Body of pancreas (tissue), 4 donors: ENCODE results near the gene MROH2A. TPM values are rescaled to one million over a fixed set of nuclear protein-coding genes. Genes with fewer than 3 reads are reported as not detected.
"Not testable (repeated sequence)": the region's sequence is repeated elsewhere in the genome, so short reads cannot be mapped to it uniquely, and the experiment has no call there.

ENCODE experiments used
- ATAC-seq: fragments of 150-250 bp; one replicate; pipeline ENCODE4 v1.9.1; 2016
- DNase-seq, 4 donors: peaks; one replicate each; pipeline ENCODE4 v3.0.0-alpha.2; 2019
- H3K27ac ChIP-seq, 4 donors: fragments of 200-600 bp; sonication (generic); 1 replicate in 3 of 4; 2 replicates in 1 of 4; pipeline versions ENCODE4 v1.5.1 to v1.6.1; 2016 to 2019; ENCODE audit warnings: mild to moderate bottlenecking in 1 of 4, mixed read lengths in 1 of 4, moderate library complexity in 1 of 4
- H3K27me3 ChIP-seq, 2 donors: fragments of 200-600 bp; sonication (generic); one replicate each; pipeline ENCODE4 v1.6.0; 2016; ENCODE audit warnings: mild to moderate bottlenecking in 1 of 2
- H3K36me3 ChIP-seq, 2 donors: fragments of 200-600 bp; sonication (generic); replicated peaks in 1 of 2; 2 replicates each; pipeline ENCODE4 v1.5.1; 2016; ENCODE audit warnings: low read depth in 2 of 2; ENCODE audit not compliant: insufficient read depth in 1 of 2
- H3K4me1 ChIP-seq: fragments of 200-600 bp; sonication (generic); one replicate; pipeline ENCODE4 v1.6.0; 2016
- H3K4me3 ChIP-seq, 2 donors: fragments of 200-600 bp; sonication (generic); 1 replicate in 1 of 2; 2 replicates in 1 of 2; pipeline ENCODE4 v1.5.1; 2016 to 2019
- H3K9me3 ChIP-seq, 3 donors: fragments of 200-600 bp; sonication (generic); 1 replicate in 2 of 3; 2 replicates in 1 of 3; pipeline ENCODE4 v1.5.1; 2016
- CTCF ChIP-seq, 7 experiments: fragments of 450-650 bp in 4 of 7; fragments of 200-600 bp in 3 of 7; sonication (generic) in 3 of 7; IDR thresholded peaks; one replicate each; pipeline ENCODE4 v1.5.1; 2016 to 2019; ENCODE audit warnings: antibody characterized with exemption in 7 of 7
- POLR2A ChIP-seq, 3 donors: fragments of 450-650 bp; IDR thresholded peaks; one replicate each; pipeline ENCODE4 v1.6.1; 2016; ENCODE audit warnings: antibody characterized with exemption in 3 of 3, mild to moderate bottlenecking in 2 of 3
- WGBS, 2 donors: methylation state at CpG; one replicate each; pipeline ENCODE4 v1.1.5; 2017; 5-methylcytosine and 5-hydroxymethylcytosine counted together
- intact Hi-C: fragments of 100-400 bp; cut with DNase I; formaldehyde crosslinking; loops from one replicate; pipeline ENCODE4 v1.15.1; 2023
- total RNA-seq, 2 donors: library from RNA; depleted of rRNA; stranded (reverse); fragments of >200 nt; gene quantifications; one replicate each; pipeline ENCODE4 v1.1.0, GENCODE V29; 2016

MROH2A gene
- total RNA-seq: not detected

- 51 to 68% methylated on average over 2 of the region's 2 CpGs for WGBS, 2 donors
- intact Hi-C loops: no loop called here
- no peak for ATAC-seq
- DNase-seq: no peak
- TF ChIP-seq POLR2A (IDR thresholded peaks at IDR 0.05): no peak
- no peak for TF ChIP-seq CTCF (IDR thresholded peaks at IDR 0.05)
- Histone ChIP-seq H3K9me3 (peaks cover 0 to 21% (median 0%) of the 10 kb centered on the region in 3 donors), H3K27ac (no peak within 1 kb of the TSS), H3K4me3 (no peak within 1 kb of the TSS), H3K27me3 (no peaks in the 10 kb centered on the region), H3K4me1 (no peaks in the 10 kb centered on the region), H3K36me3 (no peaks in the 10 kb centered on the region)
Measured at GRCh38 chr2:233778030-233778429, at the start of gene MROH2A. Gene MROH2A (plus strand): TSS chr2:233778330. CDS start chr2:233779359, 1,029 bp downstream.

- no peak for TF ChIP-seq CTCF (IDR thresholded peaks at IDR 0.05)
- no peak for TF ChIP-seq POLR2A (IDR thresholded peaks at IDR 0.05)
- WGBS, 2 donors: 57 to 63% methylated on average over 8 of the region's 8 CpGs
- Histone ChIP-seq H3K4me1 (no peaks in the 10 kb centered on the region), H3K4me3 (no peak within 1 kb of the TSS), H3K9me3 (no peaks in the 10 kb centered on the region), H3K36me3 (no peaks in the 10 kb centered on the region), H3K27me3 (no peaks in the 10 kb centered on the region), H3K27ac (no peak within 1 kb of the TSS)
- intact Hi-C loops: no loop called here
- DNase-seq (no peak), ATAC-seq (no peak)
Measured at GRCh38 chr2:233728723-233729301, 49.3 kb upstream of the MROH2A start, which contains the start of gene UGT1A3. Gene UGT1A3 (plus strand): TSS chr2:233729042. CDS start chr2:233729127, 85 bp downstream.

- DNase-seq, intact Hi-C loops, H3K4me1 ChIP-seq, H3K27me3 ChIP-seq, H3K4me3 ChIP-seq, H3K36me3 ChIP-seq, H3K9me3 ChIP-seq, ATAC-seq, H3K27ac ChIP-seq: not testable (repeated sequence)
- WGBS, 2 donors: 70 to 77% methylated on average over 10 to 14 of the region's 14 CpGs
Measured at GRCh38 chr2:233736868-233737653, 41.1 kb upstream of the MROH2A start.

- TF ChIP-seq POLR2A (IDR thresholded peaks at IDR 0.05): no peak
- no peak for TF ChIP-seq CTCF (IDR thresholded peaks at IDR 0.05)
- 60 to 66% methylated on average over 2 of the region's 2 CpGs for WGBS, 2 donors
- DNase-seq: no peak
- H3K4me1 ChIP-seq: no peaks in the 10 kb centered on the region
- H3K27me3 ChIP-seq: no peaks in the 10 kb centered on the region
- ATAC-seq: no peak
- no peak overlapping the region for H3K4me3 ChIP-seq
- no peak overlapping the region for H3K27ac ChIP-seq
- intact Hi-C loops: no loop called here
- no peaks in the 10 kb centered on the region for H3K9me3 ChIP-seq
- H3K36me3 ChIP-seq: no peaks in the 10 kb centered on the region
Measured at GRCh38 chr2:233740870-233741269, 37.3 kb upstream of the MROH2A start.

GRCh38 chr2:233743464-233744259 is 34.5 kb upstream of the MROH2A start:
- no peaks in the 10 kb centered on the region for H3K9me3 ChIP-seq
- H3K4me3 ChIP-seq: no peak overlapping the region
- DNase-seq: no peak
- H3K27me3 ChIP-seq: no peaks in the 10 kb centered on the region
- no peak for ATAC-seq
- H3K4me1 ChIP-seq: no peaks in the 10 kb centered on the region
- H3K36me3 ChIP-seq: no peaks in the 10 kb centered on the region
- no peak for TF ChIP-seq POLR2A (IDR thresholded peaks at IDR 0.05)
- TF ChIP-seq CTCF (IDR thresholded peaks at IDR 0.05): no peak
- intact Hi-C loops: no loop called here
- H3K27ac ChIP-seq: no peak overlapping the region
- 85 to 91% methylated on average over 33 to 43 of the region's 46 CpGs for WGBS, 2 donors
